SJSA1 (cell line): ENCODE measurements around the gene RHOT2. TPM values are rescaled to one million over a fixed set of nuclear protein-coding genes. Genes with fewer than 3 reads are reported as not detected.
A peak's percentile ranks its signal among the peaks of the same experiment; 100 is the strongest.

Source experiments
- DNase-seq, 2 experiments: peaks; one replicate each; pipeline ENCODE4 v3.0.0-alpha.2; 2015 to 2020; ENCODE audit warnings: low spot score in 2 of 2, low read depth in 1 of 2
- H3K27ac ChIP-seq: fragments of 250-450 bp; sonication (Bioruptor Pico); 2 replicates; pipeline ENCODE4 v1.5.1; 2020; ENCODE audit warnings: mild to moderate bottlenecking, moderate library complexity
- H3K27me3 ChIP-seq: fragments of 250-450 bp; sonication (Bioruptor Pico); replicated peaks from 2 replicates; pipeline ENCODE4 v1.5.1; 2020; ENCODE audit warnings: mild to moderate bottlenecking, moderate library complexity
- H3K36me3 ChIP-seq: fragments of 250-450 bp; sonication (Bioruptor Pico); 2 replicates; pipeline ENCODE4 v1.5.1; 2020; ENCODE audit warnings: mild to moderate bottlenecking
- H3K4me1 ChIP-seq: fragments of 250-450 bp; sonication (Bioruptor Pico); replicated peaks from 2 replicates; pipeline ENCODE4 v1.6.1; 2021; ENCODE audit warnings: mild to moderate bottlenecking
- H3K4me3 ChIP-seq: fragments of 250-450 bp; sonication (Bioruptor Pico); 2 replicates; pipeline ENCODE4 v1.5.1; 2020; ENCODE audit warnings: mild to moderate bottlenecking
- H3K9me3 ChIP-seq: fragments of 250-450 bp; sonication (Bioruptor Pico); replicated peaks from 2 replicates; pipeline ENCODE4 v1.5.1; 2020; ENCODE audit warnings: mild to moderate bottlenecking
- total RNA-seq: library from RNA; depleted of rRNA; stranded (reverse); fragments of >200 nt; shearing (Covaris generic); gene quantifications from 2 replicates; pipeline ENCODE4 v1.2.3, GENCODE V29; 2014

RHOT2 gene
- total RNA-seq, 1 experiment from 2014 or later, result 51.2 TPM

DNA sequence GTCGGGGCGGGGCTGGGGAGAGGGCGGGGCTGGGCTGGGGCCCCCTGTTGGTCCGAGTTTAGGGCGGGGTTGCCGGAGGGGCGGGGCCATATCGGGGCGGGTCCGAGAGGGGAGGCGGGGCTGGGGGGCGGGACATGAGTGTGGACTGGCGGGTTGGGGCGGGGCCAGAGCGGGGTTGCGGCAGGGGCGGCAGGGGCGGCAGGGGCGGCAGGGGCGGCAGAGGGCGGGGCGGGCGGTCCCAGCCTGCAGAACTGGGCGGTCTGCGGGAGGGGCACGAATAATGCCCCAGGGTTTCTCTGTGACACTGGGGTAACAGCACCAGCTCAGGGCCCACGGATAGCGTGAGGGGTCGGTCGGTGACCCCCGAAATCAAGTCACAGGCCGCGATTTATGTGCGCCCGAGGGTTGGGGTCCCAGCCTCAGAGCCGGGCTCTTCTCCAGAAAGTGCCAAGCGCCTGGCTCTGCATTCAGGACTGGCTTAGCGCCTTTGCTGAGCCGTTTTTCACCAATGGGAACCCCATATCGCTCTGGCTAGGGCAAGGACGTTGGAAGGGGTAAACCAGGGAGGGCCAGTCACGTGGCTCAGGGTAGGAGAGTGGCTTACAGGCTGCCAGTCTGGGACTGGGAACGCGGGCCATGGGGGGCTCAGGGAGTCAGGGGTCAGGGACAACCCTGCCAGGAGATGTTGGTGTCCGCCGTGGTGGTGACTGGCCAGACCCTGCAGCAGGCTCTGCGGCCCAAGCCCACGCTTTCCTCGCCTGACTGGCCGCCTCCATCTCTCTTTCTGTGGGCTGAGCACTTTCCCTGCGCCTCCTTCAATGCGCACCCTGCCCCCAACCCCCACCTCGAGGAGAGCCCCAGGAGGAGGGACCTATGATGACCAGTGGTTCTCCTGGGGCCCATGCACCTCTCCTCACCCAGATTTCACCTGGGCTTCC, 30.6 kb upstream of the RHOT2 start:
- Histone ChIP-seq H3K27ac (peak overlapping the region; percentile 81), H3K27me3 (peaks cover 8% of the 10 kb centered on the region), H3K9me3 (peaks cover 4% of the 10 kb centered on the region), H3K4me3 (peak overlapping the region; percentile 65), H3K36me3 (peaks cover 13% of the 10 kb centered on the region), H3K4me1 (peaks cover 32% of the 10 kb centered on the region)
- DNase-seq, result peak in 1 of 2 experiments; percentile 92

- no peak for DNase-seq
- Histone ChIP-seq H3K4me3 (no peak overlapping the region), H3K36me3 (peaks cover 12% of the 10 kb centered on the region), H3K9me3 (peaks cover 4% of the 10 kb centered on the region), H3K4me1 (peaks cover 34% of the 10 kb centered on the region), H3K27ac (no peak overlapping the region), H3K27me3 (peaks cover 11% of the 10 kb centered on the region)
These were observed 29.8 kb upstream of the RHOT2 start for GRCh38 chr16:638034-638543.

DNA sequence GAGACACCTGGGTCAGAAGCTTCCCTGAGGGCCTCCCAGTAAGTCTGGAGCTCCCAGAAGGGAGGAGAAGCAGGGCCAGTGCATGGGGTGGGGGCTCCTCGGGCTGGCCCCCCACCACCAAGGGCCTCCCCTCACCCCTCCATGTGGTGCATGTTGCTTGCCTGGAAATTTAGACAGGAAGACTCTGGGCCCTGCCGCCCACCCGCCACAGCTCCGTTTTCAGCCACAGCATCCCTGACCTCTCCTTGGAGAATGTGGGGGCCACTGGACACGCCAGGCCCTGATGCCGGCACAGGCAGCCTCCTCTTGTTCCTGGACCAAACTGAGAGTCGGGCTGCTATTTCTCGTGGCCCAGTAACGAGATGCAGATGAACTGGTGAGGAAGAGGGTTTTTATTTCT, 29.1 kb upstream of the RHOT2 start:
- no peak overlapping the region for H3K4me3 ChIP-seq
- no peak for DNase-seq
- H3K27ac ChIP-seq, result no peak overlapping the region
- peaks cover 34% of the 10 kb centered on the region for H3K4me1 ChIP-seq
- H3K9me3 ChIP-seq, result peaks cover 4% of the 10 kb centered on the region
- H3K36me3 ChIP-seq, result peaks cover 7% of the 10 kb centered on the region
- H3K27me3 ChIP-seq, result peaks cover 11% of the 10 kb centered on the region

- DNase-seq, result no peak
- H3K9me3 ChIP-seq, result peaks cover 4% of the 10 kb centered on the region
- no peak overlapping the region for H3K4me3 ChIP-seq
- no peak overlapping the region for H3K27ac ChIP-seq
- H3K4me1 ChIP-seq, result peaks cover 26% of the 10 kb centered on the region
- H3K36me3 ChIP-seq, result no peaks in the 10 kb centered on the region; the same call in none of the 2 replicates
- H3K27me3 ChIP-seq, result peaks cover 11% of the 10 kb centered on the region
These were observed 27.3 kb upstream of the RHOT2 start for GRCh38 chr16:640614-641013.

GRCh38 chr16:641326-642188, 26.4 kb upstream of the RHOT2 start, which contains the start of gene MCRIP2:
Gene MCRIP2 (plus strand): TSS chr16:641828. CDS start chr16:641992, 164 bp downstream.
- Histone ChIP-seq H3K36me3 (no peaks in the 10 kb centered on the region; the same call in 1 of the 2 replicates), H3K4me3 (peak within 1 kb of the TSS; percentile 56), H3K27me3 (peaks cover 15% of the 10 kb centered on the region), H3K27ac (no peak within 1 kb of the TSS), H3K9me3 (peaks cover 4% of the 10 kb centered on the region), H3K4me1 (peaks cover 18% of the 10 kb centered on the region)
- DNase-seq, result peak; percentile 55 to 71

DNA sequence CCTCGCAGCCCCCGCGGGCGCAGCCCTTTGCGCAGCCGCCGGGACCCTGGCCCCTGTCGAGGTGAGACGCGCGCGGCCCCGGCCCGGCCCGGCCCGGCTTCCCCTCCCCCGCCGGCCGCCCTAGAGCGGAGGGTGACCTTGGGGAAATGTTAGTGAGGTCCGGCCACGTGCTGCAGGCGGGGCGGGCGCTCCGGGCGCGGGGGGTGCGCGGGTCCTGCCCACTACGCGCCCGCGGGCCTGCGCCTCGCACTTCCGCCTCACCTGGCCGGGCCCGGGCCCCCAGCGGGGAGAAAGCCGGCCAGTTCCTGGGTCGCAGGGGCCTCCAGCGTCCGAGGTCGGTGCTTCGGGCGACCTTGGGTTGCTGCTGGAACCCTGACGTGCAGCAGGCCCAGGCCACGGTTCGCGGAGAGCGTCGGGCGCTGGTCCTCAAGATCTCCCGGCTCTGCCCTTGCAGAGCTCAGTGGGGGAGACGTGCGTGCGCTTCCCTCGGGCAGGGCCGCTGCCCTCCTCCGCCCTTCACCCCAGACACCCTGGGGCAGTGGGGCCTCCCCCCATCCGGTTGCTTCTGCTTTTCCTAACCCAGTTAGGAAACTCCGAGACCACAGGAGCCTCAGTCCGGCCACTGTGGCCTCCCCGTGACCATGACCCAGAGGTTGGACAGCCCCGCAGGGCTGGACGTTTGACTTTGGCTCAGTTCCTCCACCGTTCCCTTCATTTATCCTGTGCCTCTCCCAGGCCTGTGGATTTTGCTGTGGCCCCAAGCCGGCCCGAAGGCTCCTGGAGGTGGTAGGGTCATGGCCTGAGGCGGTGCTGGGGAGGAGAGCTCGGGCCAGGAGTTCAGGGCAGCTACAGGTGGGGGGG, 25.5 kb upstream of the RHOT2 start:
- DNase-seq, result no peak
- H3K4me3 ChIP-seq, result peak overlapping the region; percentile 56
- H3K9me3 ChIP-seq, result peaks cover 4% of the 10 kb centered on the region
- H3K36me3 ChIP-seq, result no peaks in the 10 kb centered on the region; the same call in 1 of the 2 replicates
- no peak overlapping the region for H3K27ac ChIP-seq
- H3K4me1 ChIP-seq, result peaks cover 15% of the 10 kb centered on the region
- peaks cover 15% of the 10 kb centered on the region for H3K27me3 ChIP-seq

DNA sequence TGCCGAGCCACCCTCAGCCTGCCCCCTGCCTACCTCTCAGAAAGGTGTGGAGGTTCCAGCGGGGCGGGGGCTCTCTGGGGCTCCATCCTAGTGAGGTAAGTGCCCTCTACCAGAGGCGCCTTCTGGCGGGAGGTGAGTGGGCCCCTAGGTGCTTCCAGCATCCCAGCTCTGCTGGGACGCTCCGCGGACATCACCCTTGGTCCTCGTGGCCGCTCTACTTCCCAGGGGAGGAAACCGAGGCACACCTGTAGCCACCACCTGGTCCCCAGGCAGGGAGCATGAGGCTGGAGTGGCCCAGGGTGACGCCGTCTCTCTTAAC, 24.9 kb upstream of the RHOT2 start:
- peaks cover 15% of the 10 kb centered on the region for H3K4me1 ChIP-seq
- DNase-seq, result no peak
- H3K27me3 ChIP-seq, result peaks cover 15% of the 10 kb centered on the region
- H3K27ac ChIP-seq, result no peak overlapping the region
- H3K9me3 ChIP-seq, result peaks cover 4% of the 10 kb centered on the region
- H3K36me3 ChIP-seq, result no peaks in the 10 kb centered on the region; the same call in 1 of the 2 replicates
- H3K4me3 ChIP-seq, result no peak overlapping the region

DNA sequence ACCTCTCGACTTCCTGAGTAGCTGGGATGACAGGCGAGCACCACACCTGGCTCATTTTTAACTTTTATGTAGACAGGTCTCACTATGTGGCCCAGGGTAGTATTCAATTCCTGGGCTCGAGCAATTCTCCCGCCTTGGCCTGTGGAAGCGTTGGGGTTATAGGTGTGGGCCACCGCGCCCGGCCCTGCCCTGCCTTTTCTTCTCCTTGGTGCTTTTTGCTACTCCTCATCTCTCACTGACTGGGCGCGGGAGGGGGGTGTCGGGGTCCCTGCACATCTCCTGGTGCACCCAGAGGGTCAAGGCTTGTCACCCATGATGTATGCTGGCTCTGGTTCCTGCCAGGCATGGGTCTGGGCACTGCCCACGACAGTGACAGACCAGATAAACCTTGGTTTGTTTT, 23.4 kb upstream of the RHOT2 start:
- Histone ChIP-seq H3K4me3 (no peak overlapping the region), H3K36me3 (peaks cover 7% of the 10 kb centered on the region; the same call in 1 of the 2 replicates), H3K27ac (no peak overlapping the region), H3K27me3 (peaks cover 15% of the 10 kb centered on the region), H3K4me1 (peaks cover 29% of the 10 kb centered on the region), H3K9me3 (peaks cover 4% of the 10 kb centered on the region)
- no peak for DNase-seq

DNA sequence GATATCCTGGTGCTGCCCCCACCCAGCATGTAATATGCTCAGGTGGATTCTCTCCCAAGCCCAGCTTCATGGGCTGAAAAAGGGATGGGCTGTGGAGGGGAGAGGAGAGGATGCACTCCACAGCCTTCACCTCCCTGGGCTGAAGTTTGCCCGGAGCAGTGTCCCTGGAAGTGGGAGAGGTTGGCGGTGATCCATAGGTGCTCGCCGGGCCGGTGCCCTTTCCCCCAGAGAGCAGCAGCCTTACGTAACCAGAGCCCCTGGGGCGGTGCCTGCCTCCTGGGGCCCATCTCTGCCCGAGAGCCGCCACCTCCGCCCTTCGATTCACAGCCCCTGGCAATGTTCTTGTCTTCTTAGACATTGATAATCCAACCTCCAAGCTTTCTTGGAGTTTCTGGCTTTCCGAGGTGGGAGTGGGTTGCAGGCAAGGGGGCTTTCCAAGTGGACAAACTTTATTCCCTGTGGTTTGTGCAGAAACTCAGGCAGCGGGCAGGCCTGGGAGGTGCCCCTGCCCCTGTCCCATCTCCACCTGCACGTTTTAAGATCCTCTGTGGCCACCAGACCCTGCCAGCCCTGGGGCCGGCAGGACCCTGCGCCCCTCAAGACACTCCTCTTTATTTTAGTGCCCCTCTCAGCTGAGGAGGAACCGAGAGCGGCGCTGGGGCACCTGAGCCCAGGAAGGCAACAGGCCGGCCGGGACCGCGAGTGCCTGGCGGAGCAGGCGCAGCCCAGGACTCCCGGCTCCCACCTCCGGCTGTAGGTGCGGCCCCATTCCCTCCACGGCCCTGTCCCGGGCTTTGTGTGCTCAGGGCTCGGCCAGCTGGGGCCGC, 21.9 kb upstream of the RHOT2 start:
- H3K4me3 ChIP-seq, result no peak overlapping the region
- peaks cover 4% of the 10 kb centered on the region for H3K9me3 ChIP-seq
- no peak for DNase-seq
- peaks cover 15% of the 10 kb centered on the region for H3K27me3 ChIP-seq
- H3K4me1 ChIP-seq, result peaks cover 37% of the 10 kb centered on the region
- peaks cover 14% of the 10 kb centered on the region; the same call in 1 of the 2 replicates for H3K36me3 ChIP-seq
- no peak overlapping the region for H3K27ac ChIP-seq

DNA sequence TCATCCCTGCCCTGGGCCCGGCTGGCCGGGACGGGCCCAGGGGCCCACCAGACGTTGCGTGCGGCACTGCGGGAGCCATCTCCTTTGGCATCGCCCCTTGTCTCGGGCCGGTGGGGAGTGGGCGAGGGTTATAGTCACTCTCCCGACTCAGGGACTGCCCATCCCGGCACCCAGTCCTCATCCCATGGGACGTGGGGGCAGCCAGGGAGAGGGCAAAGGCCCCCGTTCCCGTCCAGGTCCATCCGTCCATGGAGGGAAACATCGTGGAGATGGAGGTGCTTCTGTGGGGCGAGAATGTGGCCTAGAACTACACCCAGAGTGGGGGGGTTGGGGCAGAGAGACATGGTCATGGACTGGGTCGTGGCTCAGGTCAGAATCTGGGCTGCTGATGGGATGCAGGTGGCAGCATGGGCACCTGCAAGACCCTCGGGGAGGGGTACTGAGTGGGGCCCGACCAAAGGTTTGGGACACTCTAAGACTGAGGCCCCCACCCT, 21.2 kb upstream of the RHOT2 start:
- Histone ChIP-seq H3K36me3 (peaks cover 16% of the 10 kb centered on the region), H3K4me3 (no peak overlapping the region), H3K4me1 (peaks cover 32% of the 10 kb centered on the region), H3K27ac (no peak overlapping the region), H3K9me3 (peaks cover 1% of the 10 kb centered on the region), H3K27me3 (peaks cover 13% of the 10 kb centered on the region)
- no peak for DNase-seq

- no peak overlapping the region for H3K4me3 ChIP-seq
- no peak overlapping the region for H3K27ac ChIP-seq
- peaks cover 26% of the 10 kb centered on the region for H3K4me1 ChIP-seq
- H3K27me3 ChIP-seq, result peaks cover 7% of the 10 kb centered on the region
- no peak for DNase-seq
- no peaks in the 10 kb centered on the region for H3K9me3 ChIP-seq
- peaks cover 22% of the 10 kb centered on the region for H3K36me3 ChIP-seq
These were observed 20.6 kb upstream of the RHOT2 start for GRCh38 chr16:647173-647902.
